ENCODE results near the gene VWF.

VWF gene

DNA sequence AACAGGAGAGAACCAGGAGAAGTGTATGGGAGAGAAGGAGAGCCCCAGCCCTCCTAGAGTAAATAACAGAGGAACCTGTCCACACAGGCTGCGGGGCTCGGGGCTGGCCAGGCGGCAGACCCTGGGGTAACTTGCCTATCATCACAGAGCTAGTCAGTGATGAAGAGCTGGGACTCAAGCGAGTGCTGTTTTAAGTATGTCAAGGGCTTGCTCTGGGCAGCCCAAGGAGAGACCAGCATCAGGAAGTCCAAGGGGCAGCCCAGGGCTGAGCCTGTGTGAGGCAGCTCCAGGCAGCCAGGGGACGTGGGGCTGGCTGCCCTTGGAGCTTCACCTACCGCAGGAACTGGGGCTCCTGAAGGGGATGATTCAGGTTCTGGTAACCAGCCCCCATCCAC lies 10.0 kb downstream of the VWF start:
- H3K4me3 ChIP-seq (ENCODE audit: low read depth, low read length), result no peak overlapping the region
- DNase-seq (ENCODE audit: low read depth), result no peak
- TF ChIP-seq MYC (IDR thresholded peaks at IDR 0.05; ENCODE audit: low read depth, low read length), result no peak
- no peak for TF ChIP-seq POLR2A (IDR thresholded peaks at IDR 0.05; ENCODE audit: extremely low read depth, insufficient read length)
- no peak for TF ChIP-seq CTCF (IDR thresholded peaks at IDR 0.05; ENCODE audit: low read depth, low read length)
- no peak for TF ChIP-seq MAX (IDR thresholded peaks at IDR 0.05; ENCODE audit: low read depth, low read length)

DNA sequence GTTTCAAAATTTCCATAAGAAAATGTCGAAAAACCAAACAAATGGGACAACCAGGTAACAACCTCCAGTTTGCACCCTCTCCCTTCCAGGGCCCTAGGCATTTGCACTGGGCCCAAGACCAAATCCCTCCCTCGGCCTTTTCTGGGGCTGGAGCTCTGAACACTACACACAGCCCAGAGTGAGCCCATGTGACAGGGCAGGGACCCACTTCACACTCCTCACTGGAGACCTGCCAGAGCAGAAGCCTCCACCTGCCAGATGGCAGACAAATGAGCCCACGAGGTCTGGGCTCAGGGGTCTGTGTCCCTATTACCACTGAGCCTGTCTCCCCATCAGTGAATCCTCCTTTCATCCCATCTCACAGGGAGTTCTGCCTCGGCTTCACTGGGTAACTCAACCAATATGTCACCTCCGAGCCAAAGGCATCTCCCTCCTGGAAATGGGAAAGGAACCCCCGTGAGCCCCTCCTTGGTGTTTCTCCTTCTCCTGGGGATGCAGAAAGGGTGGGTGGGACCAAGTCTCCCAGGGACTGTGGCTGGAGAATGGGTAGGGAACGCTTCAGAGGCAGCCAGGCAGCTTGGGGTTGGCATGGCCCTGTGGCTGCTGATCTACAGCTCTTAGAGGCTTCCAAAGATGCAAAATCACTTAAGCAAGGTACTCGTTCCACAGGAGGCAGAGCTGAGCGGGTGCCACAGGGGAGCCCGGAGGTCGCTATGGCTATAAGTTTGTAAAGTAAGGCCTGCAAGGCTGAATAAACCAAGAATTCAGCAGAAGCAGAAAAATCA lies 10.6 kb downstream of the VWF start:
- H3K4me3 ChIP-seq (ENCODE audit: low read depth, low read length), result no peak overlapping the region
- DNase-seq (ENCODE audit: low read depth), result no peak
- TF ChIP-seq MAX (IDR thresholded peaks at IDR 0.05; ENCODE audit: low read depth, low read length) (no peak), MYC (IDR thresholded peaks at IDR 0.05; ENCODE audit: low read depth, low read length) (no peak), POLR2A (IDR thresholded peaks at IDR 0.05; ENCODE audit: extremely low read depth, insufficient read length) (no peak), CTCF (IDR thresholded peaks at IDR 0.05; ENCODE audit: low read depth, low read length) (no peak)

GRCh38 chr12:6112004-6112403 lies 12.5 kb downstream of the VWF start:
- H3K4me3 ChIP-seq (ENCODE audit: low read depth, low read length), result no peak overlapping the region
- no peak for DNase-seq (ENCODE audit: low read depth)
- no peak for TF ChIP-seq MAX (IDR thresholded peaks at IDR 0.05; ENCODE audit: low read depth, low read length)
- no peak for TF ChIP-seq MYC (IDR thresholded peaks at IDR 0.05; ENCODE audit: low read depth, low read length)
- TF ChIP-seq POLR2A (IDR thresholded peaks at IDR 0.05; ENCODE audit: extremely low read depth, insufficient read length), result no peak
- TF ChIP-seq CTCF (IDR thresholded peaks at IDR 0.05; ENCODE audit: low read depth, low read length), result no peak

- no peak overlapping the region for H3K4me3 ChIP-seq (ENCODE audit: low read depth, low read length)
- no peak for DNase-seq (ENCODE audit: low read depth)
- TF ChIP-seq CTCF (IDR thresholded peaks at IDR 0.05; ENCODE audit: low read depth, low read length) (no peak), MYC (IDR thresholded peaks at IDR 0.05; ENCODE audit: low read depth, low read length) (no peak), MAX (IDR thresholded peaks at IDR 0.05; ENCODE audit: low read depth, low read length) (no peak), POLR2A (IDR thresholded peaks at IDR 0.05; ENCODE audit: extremely low read depth, insufficient read length) (no peak)
Observed at GRCh38 chr12:6110006-6110405, 14.5 kb downstream of the VWF start.

- no peak for DNase-seq (ENCODE audit: low read depth)
- no peak overlapping the region for H3K4me3 ChIP-seq (ENCODE audit: low read depth, low read length)
- TF ChIP-seq CTCF (IDR thresholded peaks at IDR 0.05; ENCODE audit: low read depth, low read length), result no peak
- no peak for TF ChIP-seq POLR2A (IDR thresholded peaks at IDR 0.05; ENCODE audit: extremely low read depth, insufficient read length)
- no peak for TF ChIP-seq MYC (IDR thresholded peaks at IDR 0.05; ENCODE audit: low read depth, low read length)
- no peak for TF ChIP-seq MAX (IDR thresholded peaks at IDR 0.05; ENCODE audit: low read depth, low read length)
Observed at GRCh38 chr12:6106218-6106617, 18.3 kb downstream of the VWF start.

Measured in NB4 (cell line).